Osteoblast (primary cell): ENCODE results near the gene MPST. TPM values are rescaled to one million over a fixed set of nuclear protein-coding genes. Genes with fewer than 3 reads are reported as not detected.

Experiments
- DNase-seq: peaks from one replicate; pipeline ENCODE4 v3.0.0; 2011; ENCODE audit warnings: low spot score, mixed read lengths; ENCODE audit not compliant: insufficient read length; ENCODE audit errors: missing footprints
- H2AFZ ChIP-seq: 2 replicates; pipeline ENCODE4 v1.6.0; 2011; ENCODE audit warnings: mild to moderate bottlenecking, low read length
- H3K27ac ChIP-seq: 2 replicates; pipeline ENCODE4 v1.5.1; 2011; ENCODE audit warnings: mild to moderate bottlenecking, low read depth, low read length, moderate library complexity
- H3K27me3 ChIP-seq: 2 replicates; pipeline ENCODE4 v1.6.0; 2012; ENCODE audit warnings: mild to moderate bottlenecking, control low read depth, inconsistent platforms, low read length, moderate library complexity; ENCODE audit not compliant: insufficient read depth
- H3K36me3 ChIP-seq: 2 replicates; pipeline ENCODE4 v1.5.1; 2011; ENCODE audit warnings: mild to moderate bottlenecking, low read length, control low read depth, moderate library complexity; ENCODE audit not compliant: insufficient read depth
- H3K4me1 ChIP-seq: 2 replicates; pipeline ENCODE4 v1.5.1; 2011; ENCODE audit warnings: mild to moderate bottlenecking, low read length, control low read depth, moderate library complexity; ENCODE audit not compliant: insufficient read depth
- H3K4me2 ChIP-seq: 2 replicates; pipeline ENCODE4 v1.6.0; 2011; ENCODE audit warnings: mild to moderate bottlenecking, low read length; ENCODE audit not compliant: insufficient read depth
- H3K4me3 ChIP-seq: fragments of 200-600 bp; sonication (generic); 3 replicates; pipeline ENCODE4 v1.5.1; 2012; ENCODE audit warnings: mild to moderate bottlenecking, low read length, inconsistent platforms; ENCODE audit not compliant: insufficient read depth
- H3K79me2 ChIP-seq: 2 replicates; pipeline ENCODE4 v1.6.0; 2012; ENCODE audit warnings: mild to moderate bottlenecking, low read length, control low read depth, inconsistent platforms; ENCODE audit not compliant: insufficient read depth
- H3K9me3 ChIP-seq: 2 replicates; pipeline ENCODE4 v1.5.1; 2011; ENCODE audit warnings: low read depth, low read length, control low read depth
- H4K20me1 ChIP-seq: 2 replicates; pipeline ENCODE4 v1.6.0; 2012; ENCODE audit warnings: mild to moderate bottlenecking, low read length, control low read depth; ENCODE audit not compliant: insufficient read depth
- total RNA-seq: library from RNA; depleted of rRNA; stranded (reverse); fragments of >200 nt; gene quantifications from 2 replicates; pipeline ENCODE4 v1.2.3, GENCODE V29; 2012
- TF ChIP-seq, protein P1 (sequence below): IDR thresholded peaks from 2 replicates; pipeline ENCODE4 v1.5.1; 2011; ENCODE audit warnings: mild to moderate bottlenecking, low read depth, low read length, moderate library complexity; ENCODE audit errors: extremely low read depth

The MPST gene
- total RNA-seq, 1 donor = 91.6 TPM

DNA sequence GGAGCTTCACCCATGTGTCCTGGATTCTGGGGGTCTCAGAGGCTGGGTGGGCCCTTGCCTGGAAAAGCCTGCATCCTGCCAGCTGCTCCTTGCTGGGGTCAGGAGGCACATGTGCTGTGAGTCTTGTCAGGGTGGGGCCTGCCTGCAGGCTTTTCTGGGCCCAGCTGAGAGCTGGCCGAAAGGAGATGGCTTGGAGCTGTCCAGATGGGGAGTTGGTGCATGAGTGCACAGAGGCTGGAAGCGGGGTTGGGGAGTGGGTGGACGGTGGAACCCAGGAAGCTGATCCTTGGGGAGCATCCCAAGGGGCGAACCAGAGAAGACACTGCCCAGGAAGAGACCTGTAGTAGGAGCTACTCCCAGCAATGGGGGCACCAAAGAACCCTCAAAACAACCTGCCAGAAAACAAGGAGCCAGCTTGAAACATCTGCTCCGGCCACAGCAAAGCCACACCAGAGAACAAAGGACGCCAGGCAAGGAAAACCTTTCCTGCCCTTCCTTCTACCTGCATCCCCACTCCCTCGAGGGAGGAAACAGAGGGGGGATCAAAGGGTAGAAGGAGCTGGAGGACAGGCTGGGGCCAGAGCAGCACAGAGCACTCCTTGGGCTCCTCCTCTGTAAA is 23.8 kb downstream of the MPST start:
- Histone ChIP-seq H3K4me1 (peaks cover 10% of the 10 kb centered on the region), H3K36me3 (no peaks in the 10 kb centered on the region), H4K20me1 (no peaks in the 10 kb centered on the region), H3K27me3 (no peaks in the 10 kb centered on the region), H3K4me2 (no peak overlapping the region), H3K27ac (no peak overlapping the region), H2AFZ (no peak overlapping the region), H3K4me3 (no peak overlapping the region), H3K9me3 (no peaks in the 10 kb centered on the region), H3K79me2 (no peaks in the 10 kb centered on the region)
- peak; percentile 36 for DNase-seq
- TF ChIP-seq, protein P1, sequence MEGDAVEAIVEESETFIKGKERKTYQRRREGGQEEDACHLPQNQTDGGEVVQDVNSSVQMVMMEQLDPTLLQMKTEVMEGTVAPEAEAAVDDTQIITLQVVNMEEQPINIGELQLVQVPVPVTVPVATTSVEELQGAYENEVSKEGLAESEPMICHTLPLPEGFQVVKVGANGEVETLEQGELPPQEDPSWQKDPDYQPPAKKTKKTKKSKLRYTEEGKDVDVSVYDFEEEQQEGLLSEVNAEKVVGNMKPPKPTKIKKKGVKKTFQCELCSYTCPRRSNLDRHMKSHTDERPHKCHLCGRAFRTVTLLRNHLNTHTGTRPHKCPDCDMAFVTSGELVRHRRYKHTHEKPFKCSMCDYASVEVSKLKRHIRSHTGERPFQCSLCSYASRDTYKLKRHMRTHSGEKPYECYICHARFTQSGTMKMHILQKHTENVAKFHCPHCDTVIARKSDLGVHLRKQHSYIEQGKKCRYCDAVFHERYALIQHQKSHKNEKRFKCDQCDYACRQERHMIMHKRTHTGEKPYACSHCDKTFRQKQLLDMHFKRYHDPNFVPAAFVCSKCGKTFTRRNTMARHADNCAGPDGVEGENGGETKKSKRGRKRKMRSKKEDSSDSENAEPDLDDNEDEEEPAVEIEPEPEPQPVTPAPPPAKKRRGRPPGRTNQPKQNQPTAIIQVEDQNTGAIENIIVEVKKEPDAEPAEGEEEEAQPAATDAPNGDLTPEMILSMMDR = no peak

- Histone ChIP-seq H3K27me3 (no peaks in the 10 kb centered on the region), H3K36me3 (no peaks in the 10 kb centered on the region), H3K4me2 (no peak overlapping the region), H3K79me2 (no peaks in the 10 kb centered on the region), H3K9me3 (no peaks in the 10 kb centered on the region), H3K4me3 (no peak overlapping the region), H3K4me1 (peaks cover 10% of the 10 kb centered on the region), H3K27ac (no peak overlapping the region), H4K20me1 (no peaks in the 10 kb centered on the region), H2AFZ (no peak overlapping the region)
- TF ChIP-seq, protein P1 = peak; percentile 48
- DNase-seq = peak; percentile 95
These were observed 24.4 kb downstream of the MPST start for GRCh38 chr22:37043828-37044538.

DNA sequence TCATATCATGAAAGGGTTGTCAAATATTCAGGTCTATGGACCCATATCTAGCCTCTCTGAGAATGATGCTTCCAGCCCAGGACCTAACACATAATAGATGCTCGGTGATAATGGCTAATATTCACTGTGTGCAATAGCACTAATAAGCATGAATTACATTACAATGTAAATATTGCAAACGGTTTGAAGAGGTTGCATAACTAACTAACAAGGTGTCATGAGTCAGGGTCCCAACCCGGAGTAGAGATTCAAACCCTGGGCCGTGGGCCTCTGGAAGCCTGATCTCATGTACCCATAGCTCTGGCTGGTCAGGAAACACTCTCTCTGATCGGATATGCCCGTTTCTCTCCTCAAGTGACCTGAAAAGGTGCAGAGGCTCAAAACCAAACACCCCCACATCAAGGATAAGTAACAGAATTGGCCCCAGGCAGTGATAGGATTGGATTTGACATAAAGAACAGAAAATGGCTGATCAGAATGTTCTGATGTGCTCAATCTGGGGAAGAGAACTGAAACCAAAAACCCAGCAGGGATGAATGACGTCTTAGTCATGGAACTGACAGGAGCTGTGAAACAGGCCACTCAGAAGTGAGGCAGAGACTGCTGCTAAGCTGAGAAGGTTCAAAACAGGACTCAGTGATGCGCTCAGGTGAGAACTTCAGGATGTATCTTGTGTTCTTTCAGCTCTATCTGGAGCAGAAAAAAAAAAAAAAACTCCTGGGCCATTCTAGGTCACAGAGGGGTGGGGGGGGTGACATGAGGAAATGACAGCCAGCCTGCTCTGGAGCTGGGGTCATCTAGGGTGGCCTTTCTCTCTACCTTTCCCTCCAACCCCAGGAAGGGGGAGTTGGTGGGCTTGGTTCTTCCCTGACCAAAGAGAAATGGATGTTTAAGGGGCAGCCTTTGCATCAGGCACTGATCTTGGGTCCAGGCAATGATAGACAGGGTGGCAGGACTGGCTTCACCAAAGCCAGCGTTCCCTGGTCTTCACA is 25.4 kb downstream of the MPST start:
- DNase-seq = peak; percentile 64
- no peaks in the 10 kb centered on the region for H3K79me2 ChIP-seq

More for the DNA sequence above, 25.4 kb downstream of the MPST start:
- H3K27me3 ChIP-seq = no peaks in the 10 kb centered on the region
- H3K36me3 ChIP-seq = no peaks in the 10 kb centered on the region
- TF ChIP-seq, protein P1 = no peak
- no peaks in the 10 kb centered on the region for H4K20me1 ChIP-seq
- peaks cover 10% of the 10 kb centered on the region for H3K4me1 ChIP-seq
- no peak overlapping the region for H3K4me3 ChIP-seq
- H2AFZ ChIP-seq = no peak overlapping the region
- no peak overlapping the region for H3K27ac ChIP-seq
- H3K4me2 ChIP-seq = no peak overlapping the region
- H3K9me3 ChIP-seq = no peaks in the 10 kb centered on the region
